HepG2 (cell line): Measurements from ENCODE around the gene RPL26. TPM values are rescaled to one million over a fixed set of nuclear protein-coding genes. Genes with fewer than 3 reads are reported as not detected.

ENCODE experiments used
- ATAC-seq: fragments of 200-7000 bp; cut with Tn5 transposase; 3 replicates; pipeline ENCODE4 v1.9.1; 2020; ENCODE audit warnings: mild to moderate bottlenecking, moderate library complexity
- Bru-seq: library from RNA; stranded (reverse); fragments of 400-500 nt; gene quantifications from one replicate; lab custom pipeline; 2021; lab: Mats Ljungman, UMichigan
- BruChase-seq, 2 experiments: library from RNA; stranded (reverse); fragments of 400-500 nt; gene quantifications; one replicate each; lab custom pipeline; 2021; lab: Mats Ljungman, UMichigan
- BruUV-seq: library from RNA; stranded (reverse); fragments of 400-500 nt; replicated peaks from 2 replicates; lab custom pipeline; 2021; lab: Mats Ljungman, UMichigan
- CTCF ChIA-PET: fragments of 300-600 bp; formaldehyde crosslinking; extraction: SDS; loops from one replicate; lab custom pipeline; 2021; ENCODE audit warnings: low total read pairs, inconsistent platforms, low intra/inter-chr PET ratio; lab: Yijun Ruan, JAX
- POLR2A ChIA-PET: fragments of 350-600 bp; sonication (Branson Sonifier 250); formaldehyde crosslinking; loops from one replicate; lab custom pipeline; 2020; ENCODE audit warnings: antibody characterized with exemption, inconsistent platforms; lab: Yijun Ruan, JAX
- DNase-seq: peaks from one replicate; pipeline ENCODE4 v3.0.0-alpha.2; 2015; ENCODE audit warnings: low spot score
- FAIRE-seq: peaks from 3 replicates; lab custom pipeline; 2011; peaks lifted over from hg19 to GRCh38; lab: Jason Lieb, UNC
- H2AFZ ChIP-seq: one replicate; pipeline ENCODE4 v1.6.1; 2011; ENCODE audit warnings: low read length, inconsistent platforms
- H3K27ac ChIP-seq: fragments of 300-600 bp; 3 replicates; pipeline ENCODE4 v1.8.0; 2011; ENCODE audit warnings: mixed run types, mild to moderate bottlenecking, mixed read lengths, low read length, inconsistent platforms; ENCODE audit not compliant: insufficient read depth; ENCODE audit errors: extremely low read length
- H3K27me3 ChIP-seq, 2 experiments: fragments of 200-600 bp in 1 of 2; 2 replicates in 1 of 2; 3 replicates in 1 of 2; pipeline versions ENCODE4 v1.6.0 to v1.8.0; 2011; ENCODE audit warnings: low read length in 2 of 2, mild to moderate bottlenecking in 2 of 2, moderate library complexity in 2 of 2, inconsistent platforms in 1 of 2; ENCODE audit not compliant: insufficient read depth in 2 of 2, control insufficient read depth in 1 of 2
- H3K36me3 ChIP-seq, 2 experiments: fragments of 200-600 bp in 1 of 2; replicated peaks in 1 of 2; 2 replicates in 1 of 2; 3 replicates in 1 of 2; pipeline versions ENCODE4 v1.5.1 to v1.8.0; 2011; ENCODE audit warnings: low read length in 2 of 2, inconsistent platforms in 1 of 2; ENCODE audit not compliant: insufficient read depth in 2 of 2, control insufficient read depth in 1 of 2
- H3K4me1 ChIP-seq: 2 replicates; pipeline ENCODE4 v1.5.1; 2012; ENCODE audit warnings: low read length, inconsistent platforms; ENCODE audit not compliant: insufficient read depth
- H3K4me2 ChIP-seq: 2 replicates; pipeline ENCODE4 v1.6.0; 2011; ENCODE audit warnings: low read depth, low read length, inconsistent platforms
- H3K4me3 ChIP-seq, 3 experiments: fragments of 200-600 bp in 1 of 3; sonication (generic), shearing (Covaris generic) in 1 of 3; replicated peaks in 1 of 3; 2 replicates each; pipeline ENCODE4 v1.5.1; 2011 to 2016; ENCODE audit warnings: low read length in 3 of 3, inconsistent platforms in 2 of 3, low read depth in 2 of 3, mild to moderate bottlenecking in 2 of 3, control low read depth in 1 of 3, mixed read lengths in 1 of 3; ENCODE audit not compliant: insufficient read depth in 1 of 3
- H3K79me2 ChIP-seq: one replicate; pipeline ENCODE4 v1.6.1; 2011; ENCODE audit warnings: low read length, inconsistent platforms; ENCODE audit not compliant: insufficient read depth
- H3K9ac ChIP-seq: 2 replicates; pipeline ENCODE4 v1.6.0; 2011; ENCODE audit warnings: mild to moderate bottlenecking, low read depth, low read length, inconsistent platforms; ENCODE audit not compliant: insufficient read depth
- H3K9me3 ChIP-seq: 2 replicates; pipeline ENCODE4 v1.5.1; 2012; ENCODE audit warnings: mild to moderate bottlenecking, low read length
- H4K20me1 ChIP-seq: 2 replicates; pipeline ENCODE4 v1.6.0; 2011; ENCODE audit warnings: inconsistent platforms, mild to moderate bottlenecking, low read length, moderate library complexity; ENCODE audit not compliant: insufficient read depth
- KDM4B ChIP-seq: sonication (generic); formaldehyde crosslinking; IDR thresholded peaks from 2 replicates; pipeline ENCODE4 v1.4.0; 2020; ENCODE audit warnings: missing genetic modification reagents
- MEIS2 ChIP-seq: sonication (generic); formaldehyde crosslinking; IDR thresholded peaks from 2 replicates; pipeline ENCODE4 v1.9.0; 2021; ENCODE audit warnings: mild to moderate bottlenecking, missing genetic modification reagents
- MLLT10 ChIP-seq: sonication (generic); formaldehyde crosslinking; IDR thresholded peaks from 2 replicates; pipeline ENCODE4 v1.4.0; 2020; ENCODE audit warnings: missing genetic modification reagents
- THRA ChIP-seq: sonication (generic); formaldehyde crosslinking; IDR thresholded peaks from 2 replicates; pipeline ENCODE4 v1.4.0; 2020; ENCODE audit warnings: missing genetic modification reagents, borderline replicate concordance
- ZNF788 ChIP-seq: sonication (generic); formaldehyde crosslinking; IDR thresholded peaks from 2 replicates; pipeline ENCODE4 v1.5.0; 2020; ENCODE audit warnings: mild to moderate bottlenecking, missing genetic modification reagents, borderline replicate concordance
- WGBS: methylation state at CpG from one replicate; pipeline ENCODE4 v1.1.6; 2017; ENCODE audit warnings: low lambda C conversion rate; 5-methylcytosine and 5-hydroxymethylcytosine counted together
- in situ Hi-C: cut with HindIII; loops from 2 replicates; pipeline ENCODE4 v1.10.0; 2017; ENCODE audit warnings: low pct_unique_long_range_greater_than_20kb; ENCODE audit not compliant: extremely low pct_ligation_motif_present
- intact Hi-C: fragments of 100-400 bp; cut with micrococcal nuclease; formaldehyde crosslinking; loops from one replicate; pipeline ENCODE4 v1.10.0; 2022; ENCODE audit not compliant: unreplicated experiment
- long read RNA-seq, 2 experiments: library from RNA in 1 of 2; library from polyadenylated mRNA in 1 of 2; stranded (forward) in 1 of 2; unstranded in 1 of 2; transcript quantifications; one replicate each; pipeline ENCODE4 v2.0.0, GENCODE V29; 2019 to 2022
- polyA minus RNA-seq, 3 experiments: library from RNA; depleted of rRNA, polyadenylated mRNA; stranded (reverse); fragments of >200 nt; gene quantifications; 2 replicates each; pipeline ENCODE4 v1.2.3, GENCODE V29; 2011; ENCODE audit warnings: low replicate concordance in 1 of 3
- polyA plus RNA-seq, 8 experiments: library from polyadenylated mRNA; depleted of rRNA in 3 of 8; stranded (reverse) in 7 of 8; unstranded in 1 of 8; fragments of >200 nt; fragmentation: Illumina TruSeq in 4 of 8; extraction: Trizol in 4 of 8; gene quantifications; 2 replicates each; pipeline versions ENCODE4 v1.2.1 to v1.2.3, GENCODE V29; 2011 to 2016; ENCODE audit warnings: low read depth in 4 of 8, missing spikeins in 1 of 8, mixed read lengths in 1 of 8; ENCODE audit not compliant: insufficient read depth in 1 of 8
- total RNA-seq, 5 experiments: library from RNA; depleted of rRNA; stranded (reverse); fragments of >200 nt; fragmentation: Illumina TruSeq; extraction: Trizol; gene quantifications; 2 replicates each; pipeline ENCODE4 v1.2.3, GENCODE V29; 2016; ENCODE audit warnings: low read depth in 1 of 5

RPL26 gene
- 2,817 and 3,645 TPM in 2 replicates for total RNA-seq (2016; rRNA removed; fragmentation: Illumina TruSeq; extraction: Trizol)
- 4,334 and 5,043 TPM in 2 replicates for total RNA-seq (2016; cell fraction: cytosol; rRNA removed; fragmentation: Illumina TruSeq; extraction: Trizol; ENCODE audit: low read depth)
- 2,923 and 3,794 TPM in 2 replicates for total RNA-seq (2016; cell fraction: insoluble cytoplasmic fraction; rRNA removed; fragmentation: Illumina TruSeq; extraction: Trizol)
- 6,387 and 7,049 TPM in 2 replicates for total RNA-seq (2016; cell fraction: membrane; rRNA removed; fragmentation: Illumina TruSeq; extraction: Trizol)
- total RNA-seq (2016; cell fraction: nucleus; rRNA removed; fragmentation: Illumina TruSeq; extraction: Trizol) = 834 and 897 TPM in 2 replicates
- 3,026 and 3,529 TPM in 2 replicates for polyA plus RNA-seq (2011; rRNA removed)
- polyA plus RNA-seq (2011; cell fraction: cytosol; rRNA removed) = 2,378 and 3,844 TPM in 2 replicates
- polyA plus RNA-seq (2011; cell fraction: nucleus; rRNA removed) = 542 and 966 TPM in 2 replicates
- polyA plus RNA-seq (2012) = 4,466 and 4,951 TPM in 2 replicates
- 4,868 and 4,969 TPM in 2 replicates for polyA plus RNA-seq (2016; cell fraction: cytosol; fragmentation: Illumina TruSeq; extraction: Trizol; ENCODE audit: low read depth)
- polyA plus RNA-seq (2016; cell fraction: insoluble cytoplasmic fraction; fragmentation: Illumina TruSeq; extraction: Trizol; ENCODE audit: low read depth) = 3,325 and 3,753 TPM in 2 replicates
- 5,785 and 5,833 TPM in 2 replicates for polyA plus RNA-seq (2016; cell fraction: membrane; fragmentation: Illumina TruSeq; extraction: Trizol; ENCODE audit: low read depth)
- polyA plus RNA-seq (2016; cell fraction: nucleus; fragmentation: Illumina TruSeq; extraction: Trizol; ENCODE audit: insufficient read depth, low read depth) = 1,493 and 1,589 TPM in 2 replicates
- polyA minus RNA-seq (2011; rRNA and poly(A)+ RNA removed; ENCODE audit: low replicate concordance) = 260 and 659 TPM in 2 replicates
- 471 and 569 TPM in 2 replicates for polyA minus RNA-seq (2011; cell fraction: cytosol; rRNA and poly(A)+ RNA removed)
- polyA minus RNA-seq (2011; cell fraction: nucleus; rRNA and poly(A)+ RNA removed) = 235 and 442 TPM in 2 replicates
- Bru-seq, nascent RNA = percentile 100 among the genes with signal in this experiment
- BruChase-seq, experiment 1, labeled RNA remaining after a 6-hour chase = percentile 100 among the genes with signal in this experiment
- BruChase-seq, experiment 2, labeled RNA remaining after a 2-hour chase = percentile 100 among the genes with signal in this experiment
- long read RNA-seq, experiment 1, transcript RPL26-206 (4 exons, 763 nt) = minor isoform, 8 of 1,848 reads
- long read RNA-seq, experiment 1, transcript RPL26-209 (4 exons, 870 nt) = minor isoform, 16 of 1,848 reads
- long read RNA-seq, experiment 1, transcript RPL26-214 (4 exons, 528 nt) = major isoform, 1,571 of 1,848 reads
- long read RNA-seq, experiment 1, partial matches to known transcripts = 171 of 1,848 reads
- long read RNA-seq, experiment 1, other reads (novel, unspliced or antisense) = 80 of 1,848 reads
- long read RNA-seq, experiment 2, transcript RPL26-206 (4 exons, 763 nt) = minor isoform, 10 of 2,999 reads
- long read RNA-seq, experiment 2, transcript RPL26-209 (4 exons, 870 nt) = minor isoform, 38 of 2,999 reads
- long read RNA-seq, experiment 2, transcript RPL26-202 (2 exons, 456 nt) = minor isoform, 36 of 2,999 reads
- long read RNA-seq, experiment 2, transcript RPL26-214 (4 exons, 528 nt) = major isoform, 1,041 of 2,999 reads
- long read RNA-seq, experiment 2, partial matches to known transcripts = 1,742 of 2,999 reads
- long read RNA-seq, experiment 2, other reads (novel, unspliced or antisense) = 125 of 2,999 reads

DNA sequence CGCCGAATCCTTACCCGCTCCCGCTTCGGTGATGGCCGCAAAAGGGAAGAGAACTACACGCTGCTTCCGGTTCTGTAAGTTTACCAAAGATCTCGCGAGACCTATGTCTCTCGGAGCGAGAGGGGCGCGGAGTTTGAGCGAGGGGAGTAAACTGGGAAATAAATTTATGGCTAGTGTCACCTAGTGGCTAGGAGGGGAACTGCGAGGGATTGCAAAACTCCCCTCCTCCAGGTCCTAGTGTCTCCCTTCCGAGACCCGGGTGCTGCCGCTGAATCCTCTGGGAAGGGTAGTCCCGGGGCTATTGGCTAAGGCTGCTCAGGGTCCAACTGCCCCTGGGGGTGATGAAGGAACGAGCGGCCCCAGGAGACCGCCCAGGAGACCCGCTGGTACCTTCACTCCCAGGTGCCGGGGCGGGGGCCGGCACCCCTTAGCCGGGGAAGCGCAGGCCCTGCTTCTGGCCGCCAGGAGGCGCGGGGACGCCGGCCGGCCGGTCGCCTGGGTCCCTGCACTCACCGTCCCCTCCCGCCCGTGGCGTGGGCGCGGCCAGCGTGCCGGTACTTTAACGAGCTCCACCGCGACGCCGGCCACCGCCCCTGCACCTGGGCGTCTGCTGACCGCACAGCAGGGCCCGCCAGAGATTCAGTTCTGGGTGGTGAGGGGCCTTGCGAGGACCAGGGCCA, at the start of gene RPL26:
Gene RPL26 (minus strand): TSS at position 51 of the 680 bp plus-strand sequence. CDS start 883 bp downstream, outside the sequence.
- FAIRE-seq = peak; percentile 99
- H3K4me1 ChIP-seq = peaks cover 53% of the 10 kb centered on the region
- peak within 1 kb of the TSS; percentile 87 for H3K4me2 ChIP-seq
- ChIA-PET CTCF (interaction anchor here (1.1 to 2.0 kb wide), 4 partner anchors 68 to 403 kb away, joined by 3 to 7 read pairs (median 4); no protein-coding TSS in a partner anchor), POLR2A (interaction anchor here (1.0 to 1.8 kb wide), 11 partner anchors 8 to 363 kb away, joined by 3 to 11 read pairs (median 4); partner anchors contain the start of gene NDEL1)
- BruUV-seq = no TSS peak
- H2AFZ ChIP-seq = no peak within 1 kb of the TSS
- H3K4me3 ChIP-seq = peak within 1 kb of the TSS; percentile 82 to 90 (median 87)
- no peaks in the 10 kb centered on the region; a peak in 1 of 5 replicates for H3K27me3 ChIP-seq
- peaks cover 9 to 30% of the 10 kb centered on the region in 2 experiments; a peak in 4 of 5 replicates for H3K36me3 ChIP-seq
- H4K20me1 ChIP-seq = peaks cover 32% of the 10 kb centered on the region
- peak within 1 kb of the TSS; percentile 95 for H3K9ac ChIP-seq
- intact Hi-C loops (loop anchor here (2.0 to 10.0 kb wide), 2 partner anchors 52 to 362 kb away; partner anchors contain the start of genes CCDC42 and NDEL1), in situ Hi-C loops (no loop called here)
- H3K27ac ChIP-seq = peak within 1 kb of the TSS; percentile 64
- ATAC-seq = peak; percentile 89
- WGBS = 2% methylated on average over 18 of the region's 55 CpGs
- peaks cover 31% of the 10 kb centered on the region for H3K79me2 ChIP-seq
- no peaks in the 10 kb centered on the region for H3K9me3 ChIP-seq
- peak; percentile 98 for DNase-seq
- TF ChIP-seq MEIS2 (CRISPR knock-in tag) (peak; percentile 60), KDM4B (CRISPR knock-in tag) (no peak), THRA (no peak; the same call in 1 of the 2 replicates), MLLT10 (CRISPR knock-in tag) (no peak), ZNF788 (peak; percentile 86)
